Sciatic nerve (tissue), 2 donors: ENCODE data around the gene HEATR5A. TPM values are rescaled to one million over a fixed set of nuclear protein-coding genes. Genes with fewer than 3 reads are reported as not detected.
"Not testable (repeated sequence)": the region's sequence is repeated elsewhere in the genome, so short reads cannot be mapped to it uniquely, and the experiment has no call there.

Experiments used
- ATAC-seq: fragments of 200-7000 bp; cut with Tn5 transposase; one replicate; pipeline ENCODE4 v1.9.1; 2020; ENCODE audit warnings: mild to moderate bottlenecking, moderate library complexity
- DNase-seq: peaks from one replicate; pipeline ENCODE4 v3.0.0-alpha.2; 2020; ENCODE audit warnings: low spot score
- intact Hi-C: fragments of 100-400 bp; cut with DNase I; formaldehyde crosslinking; loops from one replicate; pipeline ENCODE4 v1.14.2; 2022
- total RNA-seq: library from RNA; stranded (reverse); fragmentation: NEBNext Ultra II Directional; extraction: Animal tissue kit (Norgen Biotek cat#: 25700); gene quantifications from one replicate; pipeline ENCODE4 v1.2.1, GENCODE V29; 2021
- donor health status: DM: no; HTN: no; CAD: no.
- donor health status: DM: no; HTN: no; CAD: no.

HEATR5A gene
- total RNA-seq, result 65.1 TPM

- intact Hi-C loops, result no loop called here
- ATAC-seq (peak; percentile 99), DNase-seq (peak; percentile 97)
These were observed at the start of gene HEATR5A for GRCh38 chr14:31420319-31421111. TSS of gene HEATR5A (minus strand) at chr14:31420550. CDS start at chr14:31402975, 17,575 bp downstream.

DNA sequence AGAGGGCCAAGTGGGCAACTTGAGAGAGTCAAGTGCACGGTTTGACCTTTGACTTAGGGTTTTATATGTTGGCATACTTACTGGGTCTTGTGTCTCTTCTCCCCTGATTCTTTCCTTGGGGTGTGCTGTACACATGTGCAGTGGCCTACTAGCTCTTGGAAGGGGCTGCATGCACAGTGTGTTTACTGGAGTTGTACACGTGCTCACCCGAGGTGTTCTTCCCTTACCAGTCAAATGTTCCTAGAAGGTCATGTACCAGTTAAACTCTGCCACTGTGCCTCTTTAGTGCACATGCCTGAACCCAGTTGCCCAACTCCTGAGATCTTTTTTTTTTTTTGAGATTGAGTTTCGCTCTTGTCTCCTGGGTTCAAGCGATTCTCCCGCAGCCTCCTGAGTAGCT lies 46.2 kb upstream of the HEATR5A start:
- intact Hi-C loops, result no loop called here
- ATAC-seq, result no peak
- no peak for DNase-seq

DNA sequence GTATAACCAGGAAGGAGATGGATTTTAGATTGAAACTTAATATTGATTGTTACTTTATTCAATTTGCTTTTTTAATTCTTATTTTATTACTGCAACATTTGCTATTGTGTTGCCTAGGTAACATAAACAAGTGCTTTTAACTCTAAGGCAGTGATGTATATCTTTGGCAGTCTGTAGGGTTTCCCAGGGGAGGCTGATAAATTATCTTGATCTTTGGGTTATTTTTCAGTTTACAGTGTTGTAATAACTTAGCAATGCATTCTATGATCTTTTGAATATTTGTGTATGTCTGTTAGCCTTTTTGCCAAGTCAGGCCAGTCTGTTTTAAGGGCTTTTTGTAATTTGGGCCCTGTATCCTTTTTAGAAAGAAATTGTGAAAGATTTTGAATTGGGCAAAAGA lies 44.8 kb upstream of the HEATR5A start:
- DNase-seq, result no peak
- ATAC-seq, result no peak
- intact Hi-C loops, result no loop called here

GRCh38 chr14:31462450-31462849 lies 42.1 kb upstream of the HEATR5A start:
- ATAC-seq, intact Hi-C loops, DNase-seq: not testable (repeated sequence)

DNA sequence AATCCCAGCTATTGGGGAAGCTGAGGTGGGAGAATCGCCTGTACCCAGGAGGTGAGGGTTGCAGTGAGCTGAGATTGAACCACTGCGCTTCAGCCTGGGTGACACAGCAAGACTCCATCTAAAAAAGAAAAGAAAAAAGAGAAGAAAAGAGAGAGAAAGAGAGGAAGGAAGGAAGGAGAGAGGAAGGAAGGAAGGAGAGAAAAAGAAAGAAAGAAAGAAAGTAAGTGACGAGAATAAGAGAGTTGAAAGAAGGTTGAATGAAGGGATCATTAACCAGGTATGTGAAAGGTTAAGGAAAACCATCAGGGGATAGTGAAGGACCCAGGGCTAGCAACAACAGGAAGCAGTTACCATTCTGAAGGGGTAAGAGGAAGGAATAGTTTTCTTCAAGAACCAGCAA lies 41.2 kb upstream of the HEATR5A start:
- ATAC-seq (no peak), DNase-seq (no peak)
- intact Hi-C loops, result no loop called here

- no peak for DNase-seq
- intact Hi-C loops, result no loop called here
- no peak for ATAC-seq
These were observed 37.6 kb upstream of the HEATR5A start for GRCh38 chr14:31457665-31458659.

DNA sequence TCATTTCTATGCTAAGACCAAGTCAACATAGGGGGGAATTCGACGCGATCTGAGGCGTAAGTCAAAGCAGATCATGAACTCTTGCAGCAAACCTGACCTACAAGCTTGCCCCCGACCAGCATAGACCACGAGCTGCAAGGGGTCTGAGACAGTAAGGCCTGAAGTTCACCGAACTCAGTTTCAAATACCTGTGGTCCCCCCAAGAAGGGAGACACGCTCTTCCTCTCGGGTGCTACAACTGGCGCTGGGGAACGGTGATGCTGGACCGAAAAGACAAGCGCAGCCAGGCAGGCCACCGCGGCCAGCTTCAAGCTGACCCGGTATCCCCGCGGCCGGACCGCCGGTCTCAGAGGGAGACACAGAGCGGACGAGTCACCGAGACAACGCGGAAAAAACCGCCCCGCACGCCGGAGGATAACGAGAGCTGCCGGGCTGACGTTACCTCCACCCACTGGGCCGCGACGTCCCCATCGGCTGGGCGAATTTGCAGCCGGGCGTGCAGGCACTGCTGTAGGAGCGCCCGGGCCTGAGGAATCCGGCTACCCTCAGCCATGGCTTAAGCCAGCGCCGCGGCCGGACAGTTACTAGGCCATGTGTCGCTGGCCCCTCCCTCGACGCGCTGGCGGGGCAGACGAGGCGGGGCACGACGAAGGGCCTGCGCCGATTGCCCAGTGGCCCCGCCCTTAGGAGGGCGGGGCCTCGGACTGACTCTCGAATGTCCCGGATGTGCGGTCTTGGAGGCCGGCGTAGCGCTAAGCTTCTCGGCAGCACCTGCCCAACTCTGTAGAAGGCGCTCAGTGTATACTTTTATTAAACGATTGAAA lies 36.7 kb upstream of the HEATR5A start, which contains the start of gene DTD2:
TSS of gene DTD2 (minus strand) at position 666 of the 824 bp plus-strand sequence. CDS start at position 553, 113 bp downstream.
- DNase-seq (peak; percentile 96), ATAC-seq (peak; percentile 100)
- intact Hi-C loops, result no loop called here

- intact Hi-C loops, result no loop called here
- peak; percentile 68 for ATAC-seq
- DNase-seq, result no peak
These were observed 29.7 kb upstream of the HEATR5A start for GRCh38 chr14:31449971-31450610.

- DNase-seq, result no peak
- no peak for ATAC-seq
- intact Hi-C loops, result no loop called here
These were observed 28.8 kb upstream of the HEATR5A start for GRCh38 chr14:31449136-31449535.

GRCh38 chr14:31445703-31446102 lies 25.4 kb upstream of the HEATR5A start:
- ATAC-seq, result no peak
- intact Hi-C loops, result no loop called here
- no peak for DNase-seq

GRCh38 chr14:31442284-31442683 lies 21.9 kb upstream of the HEATR5A start:
- no peak for DNase-seq
- intact Hi-C loops, result no loop called here
- ATAC-seq, result no peak

GRCh38 chr14:31441273-31442111 lies 21.1 kb upstream of the HEATR5A start:
- DNase-seq (no peak), ATAC-seq (peak; percentile 55)
- intact Hi-C loops, result no loop called here

- intact Hi-C loops, result no loop called here
- no peak for ATAC-seq
- DNase-seq, result no peak
These were observed 19.9 kb upstream of the HEATR5A start for GRCh38 chr14:31440280-31440679.

DNA sequence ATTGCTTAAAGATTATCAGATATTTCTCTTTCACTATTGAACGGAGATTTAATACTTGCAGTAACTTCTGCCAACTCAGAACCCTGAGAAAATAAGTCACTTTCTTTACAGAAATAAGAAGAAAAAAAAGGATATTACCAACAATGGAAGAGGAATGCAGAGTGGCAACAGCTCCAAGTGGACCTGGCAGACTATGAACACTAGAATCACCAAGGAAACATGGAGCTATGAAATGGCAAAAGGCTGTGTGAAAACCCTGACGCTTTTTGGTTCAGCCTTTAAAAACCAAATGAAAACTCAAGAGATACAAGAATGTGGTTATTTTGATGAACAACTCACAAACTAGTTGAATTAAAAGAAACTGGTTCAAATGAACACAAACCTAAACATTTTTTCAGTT lies 19.2 kb upstream of the HEATR5A start:
- ATAC-seq (no peak), DNase-seq (no peak)
- intact Hi-C loops, result no loop called here

DNA sequence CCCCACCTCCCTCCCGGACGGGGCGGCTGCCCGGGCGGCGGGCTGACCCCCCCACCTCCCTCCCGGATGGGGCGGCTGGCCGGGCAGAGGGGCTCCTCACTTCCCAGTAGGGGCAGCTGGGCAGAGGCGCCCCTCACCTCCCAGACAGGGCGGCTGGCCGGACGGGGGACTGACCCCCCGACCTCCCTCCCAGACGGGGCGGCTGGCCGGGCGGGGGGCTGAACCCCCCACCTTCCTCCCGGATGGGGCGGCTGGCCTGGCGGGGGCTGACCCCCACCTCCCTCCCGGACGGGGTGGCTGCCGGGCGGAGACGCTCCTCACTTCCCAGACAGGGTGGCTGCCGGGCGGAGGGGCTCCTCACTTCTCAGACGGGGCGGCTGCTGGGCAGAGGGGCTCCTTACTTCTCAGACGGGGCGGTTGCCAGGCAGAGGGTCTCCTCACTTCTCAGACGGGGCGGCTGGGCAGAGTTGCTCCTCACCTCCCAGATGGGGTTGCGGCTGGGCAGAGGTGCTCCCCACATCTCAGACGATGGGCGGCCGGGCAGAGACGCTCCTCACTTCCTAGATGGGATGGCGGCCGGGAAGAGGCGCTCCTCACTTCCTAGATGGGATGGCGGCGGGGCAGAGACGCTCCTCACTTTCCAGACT lies 16.8 kb upstream of the HEATR5A start:
- intact Hi-C loops, result loop anchor here (2.0 kb wide), 1 partner anchor 72 kb away; no protein-coding TSS in a partner anchor
- not testable (repeated sequence) for ATAC-seq, DNase-seq

GRCh38 chr14:31435276-31435675 lies 14.9 kb upstream of the HEATR5A start:
- intact Hi-C loops, result no loop called here
- no peak for DNase-seq
- peak; percentile 91 for ATAC-seq

DNA sequence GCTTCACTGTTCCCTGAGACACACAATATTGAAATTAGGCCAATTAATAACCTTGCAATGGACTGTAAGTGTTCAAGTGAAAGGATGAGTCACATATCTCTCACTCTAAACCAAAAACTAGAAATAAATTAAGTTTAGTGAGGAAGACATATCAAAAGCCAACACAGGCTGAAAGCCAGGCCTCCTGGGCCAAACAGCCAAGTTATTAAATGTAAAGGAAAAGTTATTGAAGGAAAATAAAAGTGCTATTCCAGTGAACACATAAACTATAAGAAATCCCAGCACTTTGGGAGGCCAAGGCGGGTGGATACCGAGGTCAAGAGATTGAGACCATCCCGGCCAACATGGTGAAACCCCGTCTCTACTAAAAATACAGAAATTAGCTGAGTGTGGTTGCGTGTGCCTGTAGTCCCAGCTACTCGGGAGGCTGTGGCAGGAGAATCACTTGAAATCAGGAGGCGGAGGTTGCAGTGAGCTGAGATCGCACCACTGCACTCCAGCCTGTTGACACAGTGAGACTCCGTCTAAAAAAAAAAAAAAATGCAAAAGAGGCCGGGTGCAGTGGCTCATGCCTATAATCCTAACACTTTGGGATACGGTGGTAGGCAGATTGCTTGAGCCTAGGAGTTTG lies 10.4 kb upstream of the HEATR5A start:
- DNase-seq (no peak), ATAC-seq (no peak)
- intact Hi-C loops, result no loop called here
